Activated CD4-positive, alpha-beta T cell treated with anti-CD3 and anti-CD28 coated beads, Interleukin-2, amount 10 ng/mL, durations not matched to agents 7 days and 5 days (primary cell): Measurements from ENCODE around the gene SDHAF4. TPM values are rescaled to one million over a fixed set of nuclear protein-coding genes. Genes with fewer than 3 reads are reported as not detected.

Experiments used
- CTCF ChIA-PET: fragments of 350-600 bp; sonication (Branson Sonifier 250); formaldehyde crosslinking; loops from one replicate; lab custom pipeline; 2021; ENCODE audit warnings: antibody characterized with exemption; lab: Charles Lee
- POLR2A ChIA-PET: fragments of 350-600 bp; sonication (Branson Sonifier 250); formaldehyde crosslinking; loops from one replicate; lab custom pipeline; 2021; ENCODE audit warnings: antibody characterized with exemption; lab: Charles Lee
- DNase-seq: peaks from one replicate; pipeline ENCODE4 v3.0.0-alpha.2; 2020
- H3K27ac Mint-ChIP-seq: one replicate; pipeline ENCODE4 v1.8.0; 2021; ENCODE audit warnings: mild to moderate bottlenecking, moderate library complexity, mixed read lengths
- H3K27me3 Mint-ChIP-seq: one replicate; pipeline ENCODE4 v1.8.0; 2021; ENCODE audit warnings: mixed read lengths
- H3K36me3 Mint-ChIP-seq: one replicate; pipeline ENCODE4 v1.8.0; 2021; ENCODE audit warnings: low read depth, mixed read lengths
- H3K4me1 Mint-ChIP-seq: one replicate; pipeline ENCODE4 v1.8.0; 2021; ENCODE audit warnings: mixed read lengths
- H3K4me3 Mint-ChIP-seq: one replicate; pipeline ENCODE4 v1.8.0; 2021; ENCODE audit warnings: mild to moderate bottlenecking, moderate library complexity, mixed read lengths
- H3K9me3 Mint-ChIP-seq: one replicate; pipeline ENCODE4 v1.8.0; 2021; ENCODE audit warnings: mixed read lengths
- total RNA-seq, 2 experiments: library from RNA; stranded (reverse); gene quantifications; one replicate each; pipeline ENCODE4 v1.2.3, GENCODE V29; 2021

SDHAF4 gene
- total RNA-seq: 10 to 100 TPM; 10.5 to 11.1 TPM

GRCh38 chr6:70566751-70567382 lies at the start of gene SDHAF4:
TSS of gene SDHAF4 (plus strand) at chr6:70566930. CDS start at chr6:70566941, 11 bp downstream.
- Mint-ChIP-seq H3K4me1 (peaks cover 16% of the 10 kb centered on the region), H3K27me3 (peaks cover 5% of the 10 kb centered on the region), H3K36me3 (peaks cover 13% of the 10 kb centered on the region), H3K9me3 (no peaks in the 10 kb centered on the region), H3K27ac (peak within 1 kb of the TSS; percentile 88), H3K4me3 (peak within 1 kb of the TSS; percentile 84)
- CTCF ChIA-PET: interaction anchor here (0.7 to 1.9 kb wide), 7 partner anchors 8 to 104 kb away, joined by 3 to 5 read pairs (median 4); no protein-coding TSS in a partner anchor
- POLR2A ChIA-PET: interaction anchor here (0.6 kb wide), 1 partner anchor 134 kb away, joined by 4 read pairs; no protein-coding TSS in a partner anchor
- DNase-seq: peak; percentile 94

GRCh38 chr6:70518723-70519122 lies 48.0 kb upstream of the SDHAF4 start:
- Mint-ChIP-seq H3K36me3 (no peaks in the 10 kb centered on the region), H3K4me3 (no peak overlapping the region), H3K4me1 (peaks cover 11% of the 10 kb centered on the region), H3K27ac (no peak overlapping the region), H3K9me3 (no peaks in the 10 kb centered on the region), H3K27me3 (no peaks in the 10 kb centered on the region)
- ChIA-PET CTCF (no interaction called here), POLR2A (no interaction called here)
- DNase-seq: no peak

DNA sequence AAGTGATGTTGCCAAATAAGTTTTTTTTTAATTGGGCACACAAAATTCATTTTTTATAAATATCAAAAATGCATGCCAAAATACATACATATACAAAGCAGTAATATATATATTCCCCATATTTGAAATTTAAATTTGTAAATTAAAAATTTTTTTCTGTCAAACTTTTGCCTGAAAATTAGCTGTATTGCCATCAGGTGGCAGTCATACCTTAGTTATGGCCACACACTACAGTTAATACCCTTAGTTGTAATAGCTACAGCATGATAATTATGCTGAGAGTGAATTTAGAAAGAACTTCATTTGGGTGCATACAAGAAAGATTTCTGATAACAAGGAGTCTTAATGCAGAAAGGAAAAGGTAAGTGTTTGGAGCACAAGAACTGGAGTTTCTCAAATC lies 46.2 kb upstream of the SDHAF4 start:
- H3K36me3 Mint-ChIP-seq: no peaks in the 10 kb centered on the region
- DNase-seq: peak; percentile 32
- peaks cover 11% of the 10 kb centered on the region for H3K4me1 Mint-ChIP-seq
- no peaks in the 10 kb centered on the region for H3K27me3 Mint-ChIP-seq
- POLR2A ChIA-PET: no interaction called here
- no peak overlapping the region for H3K4me3 Mint-ChIP-seq
- no peaks in the 10 kb centered on the region for H3K9me3 Mint-ChIP-seq
- CTCF ChIA-PET: interaction anchor here (0.6 to 1.8 kb wide), 8 partner anchors 46 to 435 kb away, joined by 3 to 8 read pairs (median 4); partner anchors contain the start of gene SDHAF4
- no peak overlapping the region for H3K27ac Mint-ChIP-seq

- ChIA-PET CTCF (interaction anchor here (0.6 to 0.9 kb wide), 2 partner anchors 11 to 168 kb away, joined by 3 read pairs; no protein-coding TSS in a partner anchor), POLR2A (no interaction called here)
- Mint-ChIP-seq H3K4me3 (no peak overlapping the region), H3K27me3 (no peaks in the 10 kb centered on the region), H3K27ac (no peak overlapping the region), H3K9me3 (no peaks in the 10 kb centered on the region), H3K36me3 (no peaks in the 10 kb centered on the region), H3K4me1 (no peaks in the 10 kb centered on the region)
- no peak for DNase-seq
Measured at GRCh38 chr6:70524721-70525286, 41.9 kb upstream of the SDHAF4 start.

- Mint-ChIP-seq H3K27ac (no peak overlapping the region), H3K4me3 (no peak overlapping the region), H3K36me3 (no peaks in the 10 kb centered on the region), H3K27me3 (no peaks in the 10 kb centered on the region), H3K4me1 (no peaks in the 10 kb centered on the region), H3K9me3 (no peaks in the 10 kb centered on the region)
- ChIA-PET POLR2A (no interaction called here), CTCF (no interaction called here)
- DNase-seq: no peak
Measured at GRCh38 chr6:70527071-70527737, 39.5 kb upstream of the SDHAF4 start.

GRCh38 chr6:70530023-70530422 lies 36.7 kb upstream of the SDHAF4 start:
- ChIA-PET POLR2A (no interaction called here), CTCF (no interaction called here)
- no peak overlapping the region for H3K4me3 Mint-ChIP-seq
- no peaks in the 10 kb centered on the region for H3K9me3 Mint-ChIP-seq
- H3K27ac Mint-ChIP-seq: no peak overlapping the region
- H3K27me3 Mint-ChIP-seq: no peaks in the 10 kb centered on the region
- no peak for DNase-seq
- no peaks in the 10 kb centered on the region for H3K36me3 Mint-ChIP-seq
- no peaks in the 10 kb centered on the region for H3K4me1 Mint-ChIP-seq

DNA sequence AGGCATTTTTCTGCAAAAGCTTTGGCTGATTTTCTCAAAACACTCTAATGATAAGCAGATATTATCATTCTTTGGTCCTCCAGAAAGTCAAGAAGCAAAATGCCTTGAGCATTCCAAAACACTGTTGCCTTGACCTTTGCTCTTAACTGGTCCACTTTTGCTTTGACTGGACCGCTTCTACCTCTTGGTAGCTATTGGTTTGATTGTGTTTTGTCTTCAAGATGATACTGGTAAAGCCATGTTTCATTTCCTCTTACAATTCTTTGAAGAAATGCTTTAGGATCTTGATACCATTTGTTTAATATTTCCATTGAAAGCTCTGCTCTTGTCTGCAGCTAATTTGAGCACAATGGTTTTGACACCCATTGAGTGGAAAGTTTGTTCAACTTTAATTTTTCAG lies 35.6 kb upstream of the SDHAF4 start:
- Mint-ChIP-seq H3K4me1 (no peaks in the 10 kb centered on the region), H3K9me3 (no peaks in the 10 kb centered on the region), H3K27ac (no peak overlapping the region), H3K36me3 (no peaks in the 10 kb centered on the region), H3K27me3 (no peaks in the 10 kb centered on the region), H3K4me3 (no peak overlapping the region)
- no peak for DNase-seq
- CTCF ChIA-PET: interaction anchor here (0.6 kb wide), 1 partner anchor 110 kb away, joined by 4 read pairs; no protein-coding TSS in a partner anchor
- POLR2A ChIA-PET: no interaction called here

- DNase-seq: no peak
- ChIA-PET CTCF (no interaction called here), POLR2A (no interaction called here)
- Mint-ChIP-seq H3K36me3 (no peaks in the 10 kb centered on the region), H3K27me3 (no peaks in the 10 kb centered on the region), H3K4me1 (peaks cover 6% of the 10 kb centered on the region), H3K9me3 (no peaks in the 10 kb centered on the region), H3K27ac (no peak overlapping the region), H3K4me3 (no peak overlapping the region)
Measured at GRCh38 chr6:70537266-70537665, 29.5 kb upstream of the SDHAF4 start.

DNA sequence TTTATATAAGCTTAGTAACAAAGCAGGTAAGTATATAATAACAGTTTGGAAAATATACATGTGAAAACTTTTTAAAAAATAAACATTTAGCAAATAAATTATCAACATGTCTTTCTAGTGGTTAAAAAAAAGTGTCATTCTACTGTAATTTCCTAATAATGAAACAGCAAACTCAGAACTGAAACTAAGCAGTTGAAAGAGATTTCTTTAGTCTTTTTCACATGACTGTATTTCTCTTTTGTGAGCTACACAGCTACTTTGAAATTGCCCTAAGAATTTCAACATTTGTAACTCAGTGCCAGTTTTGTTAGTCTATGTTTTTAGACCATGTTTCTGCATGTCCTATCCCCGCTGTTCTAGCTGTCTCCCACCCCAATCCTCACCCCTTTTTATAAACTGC lies 28.4 kb upstream of the SDHAF4 start:
- no peak for DNase-seq
- Mint-ChIP-seq H3K27ac (no peak overlapping the region), H3K9me3 (no peaks in the 10 kb centered on the region), H3K27me3 (no peaks in the 10 kb centered on the region), H3K4me1 (peaks cover 6% of the 10 kb centered on the region), H3K4me3 (no peak overlapping the region), H3K36me3 (no peaks in the 10 kb centered on the region)
- POLR2A ChIA-PET: no interaction called here
- CTCF ChIA-PET: interaction anchor here (0.8 kb wide), 1 partner anchor 37 kb away, joined by 5 read pairs; no protein-coding TSS in a partner anchor

GRCh38 chr6:70547313-70547712 lies 19.4 kb upstream of the SDHAF4 start:
- peak; percentile 40 for DNase-seq
- ChIA-PET POLR2A (no interaction called here), CTCF (interaction anchor here (0.8 kb wide), 1 partner anchor 125 kb away, joined by 3 read pairs; no protein-coding TSS in a partner anchor)
- Mint-ChIP-seq H3K27ac (no peak overlapping the region), H3K9me3 (no peaks in the 10 kb centered on the region), H3K36me3 (no peaks in the 10 kb centered on the region), H3K4me3 (no peak overlapping the region), H3K27me3 (peaks cover 2% of the 10 kb centered on the region), H3K4me1 (no peaks in the 10 kb centered on the region)

DNA sequence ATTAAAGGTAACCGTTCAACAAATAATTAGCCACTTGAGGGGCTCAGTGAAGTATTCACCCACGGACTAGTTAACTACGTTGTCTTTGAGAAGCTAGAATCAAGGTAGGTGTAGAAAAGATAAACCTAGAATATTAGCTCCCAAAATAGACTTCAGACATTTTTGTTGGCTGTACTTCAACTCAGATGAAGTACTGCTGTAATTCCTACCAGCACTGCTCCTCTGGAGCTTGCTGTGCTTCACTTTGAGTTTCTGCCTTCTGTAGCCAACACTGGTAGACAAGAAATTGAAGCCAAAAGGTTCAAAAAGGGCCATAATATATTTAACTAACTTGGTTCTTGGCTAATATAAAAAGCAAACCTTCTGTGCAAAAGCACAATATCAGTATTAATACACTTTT lies 18.8 kb upstream of the SDHAF4 start:
- H3K9me3 Mint-ChIP-seq: no peaks in the 10 kb centered on the region
- ChIA-PET POLR2A (no interaction called here), CTCF (interaction anchor here (0.7 to 1.2 kb wide), 3 partner anchors 9 to 347 kb away, joined by 3 read pairs; no protein-coding TSS in a partner anchor)
- DNase-seq: no peak
- no peak overlapping the region for H3K4me3 Mint-ChIP-seq
- H3K27ac Mint-ChIP-seq: no peak overlapping the region
- peaks cover 2% of the 10 kb centered on the region for H3K27me3 Mint-ChIP-seq
- no peaks in the 10 kb centered on the region for H3K36me3 Mint-ChIP-seq
- H3K4me1 Mint-ChIP-seq: no peaks in the 10 kb centered on the region

DNA sequence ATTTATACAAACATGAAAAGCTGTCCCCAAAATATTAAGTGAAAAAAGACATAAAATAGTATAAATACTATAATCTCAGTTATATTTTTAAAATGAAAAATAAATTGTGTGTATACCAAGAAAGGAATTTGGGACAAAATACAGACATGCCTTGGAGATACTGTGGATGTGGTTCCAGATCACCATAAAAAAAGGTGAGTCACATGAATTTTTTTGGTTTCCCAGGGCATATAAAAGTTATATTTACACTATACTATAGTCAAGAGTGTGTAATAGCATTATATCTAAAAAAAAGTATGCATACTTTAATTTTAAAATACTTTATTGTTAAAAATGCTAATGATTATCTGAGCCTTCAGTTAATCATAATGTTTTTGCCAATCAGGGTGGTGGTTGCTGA lies 17.4 kb upstream of the SDHAF4 start:
- POLR2A ChIA-PET: no interaction called here
- Mint-ChIP-seq H3K36me3 (no peaks in the 10 kb centered on the region), H3K9me3 (no peaks in the 10 kb centered on the region), H3K27me3 (peaks cover 2% of the 10 kb centered on the region), H3K4me1 (no peaks in the 10 kb centered on the region), H3K27ac (no peak overlapping the region), H3K4me3 (no peak overlapping the region)
- no peak for DNase-seq
- CTCF ChIA-PET: interaction anchor here (0.9 kb wide), 1 partner anchor 18 kb away, joined by 3 read pairs; the partner anchor contains the start of gene SDHAF4

DNA sequence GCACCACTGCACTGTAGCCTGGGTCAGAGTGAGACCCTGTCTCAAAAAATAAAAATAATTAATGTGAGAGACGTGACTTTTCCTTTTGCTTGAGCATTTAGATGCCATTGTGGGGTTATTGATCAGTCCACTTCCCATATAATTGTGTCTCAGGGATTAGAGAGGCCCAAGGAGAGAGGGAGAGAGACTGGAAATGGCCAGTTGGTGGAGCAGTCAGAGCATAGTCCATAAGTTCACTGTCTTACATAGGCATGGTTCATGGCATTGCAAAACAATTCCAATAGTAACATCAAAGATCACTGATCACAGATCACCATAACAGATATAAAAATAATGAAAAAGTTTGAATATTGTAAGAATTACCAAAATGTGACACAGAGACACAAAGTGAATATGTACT lies 15.2 kb upstream of the SDHAF4 start:
- H3K4me3 Mint-ChIP-seq: no peak overlapping the region
- no peaks in the 10 kb centered on the region for H3K36me3 Mint-ChIP-seq
- H3K27ac Mint-ChIP-seq: no peak overlapping the region
- H3K4me1 Mint-ChIP-seq: no peaks in the 10 kb centered on the region
- H3K9me3 Mint-ChIP-seq: no peaks in the 10 kb centered on the region
- POLR2A ChIA-PET: no interaction called here
- CTCF ChIA-PET: no interaction called here
- no peak for DNase-seq
- H3K27me3 Mint-ChIP-seq: peaks cover 2% of the 10 kb centered on the region
